ENCODE data around the gene MYO7B. TPM values are rescaled to one million over a fixed set of nuclear protein-coding genes. Genes with fewer than 3 reads are reported as not detected.

Gene MYO7B
- total RNA-seq, 1 experiment from 2014 or later = not detected

GRCh38 chr2:127655209-127656073 lies 120.0 kb downstream of the MYO7B start:
- no peak for DNase-seq (ENCODE audit: extremely low read depth, low read depth)

DNA sequence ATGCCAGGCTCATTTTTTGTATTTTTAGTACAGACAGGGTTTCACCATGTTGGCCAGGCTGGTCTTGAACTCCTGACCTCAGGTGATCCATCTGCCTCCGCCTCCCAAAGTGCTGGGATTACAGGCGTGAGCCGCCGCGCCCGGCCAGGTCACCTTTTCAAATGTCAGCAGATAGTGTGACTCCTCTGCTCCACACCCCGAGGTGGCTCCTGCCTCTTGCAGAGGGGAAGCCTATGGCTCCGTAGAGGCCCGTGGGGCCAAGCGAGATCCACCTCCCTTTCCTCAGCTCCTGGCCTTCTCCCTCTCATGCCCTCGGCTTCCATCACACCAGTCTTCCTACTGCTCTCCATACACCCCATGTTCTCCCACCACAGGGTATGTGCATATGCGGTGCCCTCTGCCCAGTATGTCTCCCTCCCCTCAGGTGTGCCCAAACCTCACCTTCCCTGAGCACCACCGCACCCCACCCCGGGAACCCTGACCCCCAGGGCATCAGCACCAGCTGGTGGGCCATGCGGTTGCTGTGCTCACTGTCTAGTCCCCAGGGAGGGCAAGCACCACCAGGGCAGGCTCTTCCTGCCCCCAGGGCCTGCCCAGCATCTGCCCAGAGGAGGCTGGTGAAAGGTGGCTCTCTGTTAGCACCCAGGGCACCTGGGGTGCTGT lies 121.2 kb downstream of the MYO7B start:
- no peak for DNase-seq (ENCODE audit: extremely low read depth, low read depth)

GRCh38 chr2:127657232-127657595 lies 121.7 kb downstream of the MYO7B start:
- no peak for DNase-seq (ENCODE audit: extremely low read depth, low read depth)

- DNase-seq (ENCODE audit: extremely low read depth, low read depth) = no peak
These were observed 122.7 kb downstream of the MYO7B start for GRCh38 chr2:127658146-127658545.

GRCh38 chr2:127658641-127659407 lies 123.3 kb downstream of the MYO7B start:
- no peak for DNase-seq (ENCODE audit: extremely low read depth, low read depth)

DNA sequence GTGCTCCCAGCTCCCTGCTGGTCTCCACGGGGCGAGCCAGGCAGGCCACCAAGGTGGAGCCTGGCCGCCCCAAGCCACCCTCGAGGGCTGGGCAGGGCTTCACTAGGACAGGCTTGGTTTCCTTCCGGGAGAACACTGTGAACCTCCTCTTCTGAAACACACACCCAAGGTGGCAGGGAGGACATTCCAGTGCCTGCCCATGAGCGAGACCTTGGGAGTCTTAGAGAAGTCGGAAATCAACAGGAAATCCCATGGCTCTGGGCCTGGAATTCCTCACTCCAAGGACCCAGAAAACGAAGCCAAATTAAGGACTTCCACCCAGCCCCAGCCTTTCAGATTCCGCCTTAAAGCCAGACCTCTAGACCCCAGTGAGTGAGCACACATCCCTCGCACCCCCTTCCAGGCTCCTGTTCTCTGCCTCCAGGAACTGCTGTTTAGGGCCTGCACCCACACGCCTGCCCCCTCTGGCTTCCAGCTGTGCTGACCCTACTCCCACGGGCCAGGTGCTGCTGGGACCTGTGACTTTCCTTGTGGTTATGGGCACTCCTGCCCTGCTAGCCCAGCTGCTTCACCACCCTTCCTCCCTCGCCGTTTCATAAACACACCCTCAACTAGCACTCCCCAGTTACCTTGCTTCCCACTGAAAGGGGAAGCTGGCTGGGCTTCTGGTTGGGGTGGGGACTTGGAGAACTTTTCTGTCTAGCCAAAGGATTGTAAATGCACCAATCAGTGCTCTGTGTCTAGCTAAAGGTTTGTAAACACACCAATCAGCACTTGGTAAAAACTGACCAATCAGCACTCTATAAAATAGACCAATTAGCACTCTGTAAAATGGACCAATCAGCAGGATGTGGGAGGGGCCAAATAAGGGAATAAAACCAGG lies 124.2 kb downstream of the MYO7B start:
- no peak for DNase-seq (ENCODE audit: extremely low read depth, low read depth)

GRCh38 chr2:127660291-127660578 lies 124.8 kb downstream of the MYO7B start:
- no peak for DNase-seq (ENCODE audit: extremely low read depth, low read depth)

GRCh38 chr2:127661072-127661649 lies 125.7 kb downstream of the MYO7B start:
- no peak for DNase-seq (ENCODE audit: extremely low read depth, low read depth)

- DNase-seq (ENCODE audit: extremely low read depth, low read depth) = no peak
These were observed 126.5 kb downstream of the MYO7B start for GRCh38 chr2:127661949-127662510.

GRCh38 chr2:127662937-127663565 lies 127.6 kb downstream of the MYO7B start:
- no peak for DNase-seq (ENCODE audit: extremely low read depth, low read depth)

GRCh38 chr2:127663566-127664064 lies 128.1 kb downstream of the MYO7B start:
- DNase-seq (ENCODE audit: extremely low read depth, low read depth) = no peak

DNA sequence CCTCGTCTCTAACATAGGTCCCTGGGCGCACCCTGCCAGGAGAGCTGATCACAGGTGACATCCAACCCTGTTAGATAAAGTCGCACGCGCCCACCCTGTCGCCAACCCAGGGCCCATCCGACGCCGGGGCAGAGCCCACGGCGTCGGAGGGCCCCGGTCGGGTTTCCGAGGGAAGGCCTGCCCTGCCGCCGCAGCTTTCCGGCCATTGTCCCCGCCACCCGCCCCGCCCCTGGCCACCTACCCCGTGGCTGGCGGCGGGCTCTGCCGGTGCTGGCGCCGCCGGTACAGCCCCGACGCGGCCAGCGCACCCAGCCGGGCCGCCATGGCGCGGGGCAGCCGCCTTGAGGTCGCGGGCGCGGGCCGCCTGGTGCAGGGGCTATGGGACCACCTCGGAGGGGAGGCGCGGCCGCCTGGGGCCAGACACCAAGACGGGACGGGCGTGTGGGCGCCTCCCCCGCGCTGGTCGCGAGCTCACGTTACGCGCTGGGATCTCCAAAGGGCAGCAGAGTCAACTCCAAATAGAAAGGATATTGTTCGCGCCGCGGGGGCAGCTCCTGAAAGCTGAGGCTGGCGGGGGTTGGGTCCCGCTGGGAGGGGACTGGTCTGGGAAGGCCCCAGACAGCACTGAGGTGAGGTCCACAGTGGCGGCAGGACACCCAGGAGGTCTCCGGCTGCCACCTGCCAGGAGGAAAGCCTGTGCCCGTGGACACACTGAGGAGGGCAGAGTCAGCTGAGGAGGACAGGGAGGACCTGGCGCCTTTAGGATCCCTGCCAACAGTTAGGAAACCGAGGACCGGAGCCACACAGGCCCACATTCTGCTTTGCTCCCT lies 128.8 kb downstream of the MYO7B start:
- DNase-seq (ENCODE audit: extremely low read depth, low read depth) = no peak

DNA sequence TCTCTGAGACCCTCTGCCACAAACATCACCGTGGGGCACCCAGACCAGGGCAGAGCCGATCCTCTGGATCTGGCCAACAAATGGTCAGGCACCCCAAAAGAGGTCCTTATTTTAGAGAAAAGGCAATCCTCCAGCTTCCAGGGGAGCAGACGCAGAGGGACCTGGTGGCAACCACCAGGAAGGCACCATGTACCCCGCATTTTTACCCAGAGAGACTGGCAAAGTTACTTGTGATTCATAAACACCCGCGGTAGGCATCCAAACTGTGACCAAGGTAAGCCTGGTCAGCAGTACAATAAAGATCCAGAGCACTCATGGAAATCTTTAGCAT lies 129.4 kb downstream of the MYO7B start:
- DNase-seq (ENCODE audit: extremely low read depth, low read depth) = no peak

- no peak for DNase-seq (ENCODE audit: extremely low read depth, low read depth)
These were observed 129.9 kb downstream of the MYO7B start for GRCh38 chr2:127665267-127665893.

GRCh38 chr2:127669056-127669455 lies 133.6 kb downstream of the MYO7B start:
- DNase-seq (ENCODE audit: extremely low read depth, low read depth) = no peak

GRCh38 chr2:127670055-127670956 lies 134.8 kb downstream of the MYO7B start:
- DNase-seq (ENCODE audit: extremely low read depth, low read depth) = no peak

DNA sequence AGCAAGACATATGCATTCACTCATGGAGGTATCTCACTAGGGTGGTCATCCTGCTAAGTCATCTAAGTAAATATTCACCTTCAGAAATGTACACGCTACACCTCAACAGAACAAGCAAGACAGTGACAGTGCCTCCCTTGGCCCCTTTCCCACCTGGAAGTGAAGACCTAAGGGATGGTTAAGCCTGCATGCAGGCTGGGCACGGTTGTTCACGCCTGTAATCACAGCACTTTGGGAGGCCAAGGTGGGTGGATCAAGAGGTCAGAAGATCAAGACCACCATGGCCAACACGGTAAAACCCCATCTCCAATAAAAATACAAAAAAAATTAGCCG lies 135.4 kb downstream of the MYO7B start:
- DNase-seq (ENCODE audit: extremely low read depth, low read depth) = no peak
